B cell (primary cell): ENCODE results near the gene TLR10. TPM values are rescaled to one million over a fixed set of nuclear protein-coding genes. Genes with fewer than 3 reads are reported as not detected.

Experiments
- ATAC-seq: fragments of 200-7000 bp; cut with Tn5 transposase; one replicate; pipeline ENCODE4 v1.10.0; 2021; ENCODE audit warnings: low read depth, mild to moderate bottlenecking, moderate number of reproducible peaks, moderate library complexity
- CTCF ChIA-PET: fragments of 350-600 bp; sonication (Branson Sonifier 250); formaldehyde crosslinking; loops from one replicate; lab custom pipeline; 2021; ENCODE audit warnings: antibody characterized with exemption, inconsistent platforms; lab: Charles Lee
- POLR2A ChIA-PET: fragments of 350-600 bp; sonication (Branson Sonifier 250); formaldehyde crosslinking; loops from one replicate; lab custom pipeline; 2021; ENCODE audit warnings: antibody characterized with exemption; lab: Charles Lee
- DNase-seq: peaks from one replicate; pipeline ENCODE4 v3.0.0; 2013
- H2AFZ ChIP-seq: 2 replicates; pipeline ENCODE4 v1.6.1; 2012; ENCODE audit warnings: mild to moderate bottlenecking, low read depth, low read length; ENCODE audit not compliant: insufficient read depth, poor library complexity, severe bottlenecking
- H3K27ac ChIP-seq, 2 donors: 1 replicate in 1 of 2; 2 replicates in 1 of 2; pipeline ENCODE4 v1.5.1; 2012 to 2013; ENCODE audit warnings: low read length in 2 of 2, mild to moderate bottlenecking in 2 of 2, moderate library complexity in 1 of 2
- H3K27me3 ChIP-seq, 4 experiments: fragments of 200-600 bp in 1 of 4; sonication (generic) in 1 of 4; replicated peaks in 1 of 4; 1 replicate in 2 of 4; 2 replicates in 2 of 4; pipeline versions ENCODE4 v1.6.1 to v1.7.0; 2013 to 2016; ENCODE audit warnings: low read length in 3 of 4, mild to moderate bottlenecking in 2 of 4, mixed read lengths in 1 of 4, moderate library complexity in 1 of 4; ENCODE audit not compliant: insufficient read depth in 4 of 4, control insufficient read depth in 3 of 4; ENCODE audit errors: control extremely low read depth in 1 of 4
- H3K36me3 ChIP-seq, 2 experiments: replicated peaks in 1 of 2; 1 replicate in 1 of 2; 2 replicates in 1 of 2; pipeline versions ENCODE4 v1.6.1 to v1.7.1; 2013; ENCODE audit warnings: low read length in 1 of 2; ENCODE audit not compliant: insufficient read depth in 2 of 2, control insufficient read depth in 1 of 2; ENCODE audit errors: control extremely low read depth in 1 of 2, extremely low read depth in 1 of 2
- H3K4me1 ChIP-seq, 2 donors: fragments of 200-600 bp in 1 of 2; sonication (generic) in 1 of 2; 1 replicate in 1 of 2; 2 replicates in 1 of 2; pipeline versions ENCODE4 v1.5.1 to v1.6.1; 2013 to 2017; ENCODE audit warnings: low read length in 2 of 2; ENCODE audit not compliant: control insufficient read depth in 2 of 2, insufficient read depth in 2 of 2
- H3K4me2 ChIP-seq: replicated peaks from 2 replicates; pipeline ENCODE3; 2012; ENCODE audit warnings: mild to moderate bottlenecking, low read depth, low read length; ENCODE audit not compliant: poor library complexity, severe bottlenecking
- H3K4me3 ChIP-seq, 5 experiments: fragments of 200-600 bp in 1 of 5; sonication (generic) in 1 of 5; 1 replicate in 3 of 5; 2 replicates in 2 of 5; pipeline versions ENCODE4 v1.5.1 to v1.7.0; 2011 to 2016; ENCODE audit warnings: low read length in 4 of 5, mild to moderate bottlenecking in 4 of 5, low read depth in 2 of 5, control low read depth in 1 of 5, moderate library complexity in 1 of 5; ENCODE audit not compliant: insufficient read depth in 1 of 5; ENCODE audit errors: control extremely low read depth in 1 of 5, extremely low read depth in 1 of 5
- H3K79me2 ChIP-seq: fragments of 200-600 bp; sonication (generic); one replicate; pipeline ENCODE4 v1.6.0; 2016; ENCODE audit warnings: low read length; ENCODE audit not compliant: control insufficient read depth, insufficient read depth
- H3K9ac ChIP-seq: fragments of 200-600 bp; sonication (generic); 2 replicates; pipeline ENCODE4 v1.6.1; 2017; ENCODE audit warnings: mild to moderate bottlenecking, low read length, moderate library complexity
- H3K9me3 ChIP-seq, 3 donors: one replicate each; pipeline versions ENCODE4 v1.6.1 to v1.7.1; 2013; ENCODE audit warnings: low read length in 2 of 3; ENCODE audit not compliant: control insufficient read depth in 2 of 3, insufficient read depth in 1 of 3; ENCODE audit errors: control extremely low read depth in 1 of 3
- H4K20me1 ChIP-seq: 2 replicates; pipeline ENCODE4 v1.6.0; 2012; ENCODE audit warnings: mild to moderate bottlenecking, low read length; ENCODE audit not compliant: insufficient read depth, control insufficient read depth, poor library complexity, severe bottlenecking
- H3K27ac Mint-ChIP-seq: one replicate; pipeline ENCODE4 v1.8.0; 2021; ENCODE audit warnings: mixed read lengths
- H3K27me3 Mint-ChIP-seq: one replicate; pipeline ENCODE4 v1.8.0; 2021; ENCODE audit warnings: mixed read lengths
- H3K4me1 Mint-ChIP-seq: one replicate; pipeline ENCODE4 v1.8.0; 2021; ENCODE audit warnings: mixed read lengths
- H3K4me3 Mint-ChIP-seq: one replicate; pipeline ENCODE4 v1.8.0; 2021; ENCODE audit warnings: mixed read lengths
- H3K9me3 Mint-ChIP-seq: one replicate; pipeline ENCODE4 v1.8.0; 2022; ENCODE audit warnings: mixed read lengths; ENCODE audit not compliant: insufficient read depth
- EZH2 ChIP-seq: IDR thresholded peaks from 2 replicates; pipeline ENCODE4 v1.6.1; 2012; ENCODE audit warnings: borderline replicate concordance, low read depth, mild to moderate bottlenecking, moderate library complexity, low read length; ENCODE audit not compliant: insufficient read depth, poor library complexity, severe bottlenecking
- WGBS: methylation state at CpG from one replicate; pipeline ENCODE4 v1.1.5; 2013; ENCODE audit warnings: missing lambda C conversion rate; ENCODE audit not compliant: insufficient coverage; 5-methylcytosine and 5-hydroxymethylcytosine counted together
- intact Hi-C: fragments of 100-400 bp; cut with micrococcal nuclease; formaldehyde crosslinking; loops from one replicate; pipeline ENCODE4 v1.10.0; 2022
- polyA plus RNA-seq: library from polyadenylated mRNA; depleted of rRNA; stranded (reverse); fragments of >200 nt; gene quantifications from 2 replicates; pipeline ENCODE4 v1.2.3, GENCODE V29; 2012
- total RNA-seq, 2 donors: library from RNA; stranded (reverse); fragments of 120-200 nt in 1 of 2; gene quantifications; 1 replicate in 1 of 2; 2 replicates in 1 of 2; pipeline versions ENCODE4 v1.2.3 to v1.2.4, GENCODE V29; 2013 to 2022
- TF ChIP-seq, protein P1 (sequence below): fragments of 200-600 bp; IDR thresholded peaks from one replicate; pipeline ENCODE4 v1.8.0; 2022; ENCODE audit warnings: antibody characterized with exemption, mild to moderate bottlenecking

The TLR10 gene
- total and polyA plus RNA-seq, 2 donors (not counting 1 experiment from before 2014, with no cell fraction given), result 48.0 to 51.5 TPM

DNA sequence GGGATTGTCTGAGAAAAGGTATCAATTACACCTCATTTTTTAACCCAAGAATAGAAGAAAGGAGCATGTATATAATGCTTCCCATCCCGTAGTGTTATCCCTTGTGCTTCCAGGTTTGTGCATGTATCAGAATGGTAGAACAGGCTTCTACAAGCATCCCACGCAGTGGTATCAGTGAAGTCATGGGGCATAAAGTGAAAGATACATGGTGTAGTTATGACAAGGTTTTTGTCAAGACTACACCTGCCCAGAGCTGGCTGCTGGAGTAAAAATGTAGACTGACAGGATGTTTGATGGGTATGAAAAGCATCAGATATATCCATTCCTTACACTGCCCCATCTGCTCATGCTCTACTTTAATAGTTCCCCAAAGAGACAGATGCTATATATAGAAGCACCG, 12.3 kb upstream of the TLR10 start:
- WGBS, result 81% methylated on average over 3 of the region's 3 CpGs
- ChIA-PET CTCF (interaction anchor here (0.7 to 3.9 kb wide), 6 partner anchors 10 to 397 kb away, joined by 3 to 22 read pairs (median 5); partner anchors contain the start of genes TLR1 and TLR10), POLR2A (interaction anchor here (0.5 to 1.6 kb wide), 3 partner anchors 8 to 68 kb away, joined by 3 to 8 read pairs (median 4); partner anchors contain the start of gene TLR6)
- peaks cover 12% of the 10 kb centered on the region for H3K4me1 Mint-ChIP-seq
- no peaks in the 10 kb centered on the region for H3K27me3 Mint-ChIP-seq
- Histone ChIP-seq H3K4me3 (no peak overlapping the region), H3K79me2 (peaks cover 18% of the 10 kb centered on the region), H2AFZ (no peak overlapping the region), H4K20me1 (no peaks in the 10 kb centered on the region), H3K4me2 (no peak overlapping the region), H3K4me1 (no peaks in the 10 kb centered on the region), H3K27ac (no peak overlapping the region), H3K27me3 (no peaks in the 10 kb centered on the region), H3K9me3 (peaks cover 12 to 74% (median 22%) of the 10 kb centered on the region in 3 donors), H3K9ac (no peak overlapping the region), H3K36me3 (peaks cover 38 to 48% of the 10 kb centered on the region in 2 experiments)
- peaks cover 21% of the 10 kb centered on the region for H3K9me3 Mint-ChIP-seq
- TF ChIP-seq, protein P1, sequence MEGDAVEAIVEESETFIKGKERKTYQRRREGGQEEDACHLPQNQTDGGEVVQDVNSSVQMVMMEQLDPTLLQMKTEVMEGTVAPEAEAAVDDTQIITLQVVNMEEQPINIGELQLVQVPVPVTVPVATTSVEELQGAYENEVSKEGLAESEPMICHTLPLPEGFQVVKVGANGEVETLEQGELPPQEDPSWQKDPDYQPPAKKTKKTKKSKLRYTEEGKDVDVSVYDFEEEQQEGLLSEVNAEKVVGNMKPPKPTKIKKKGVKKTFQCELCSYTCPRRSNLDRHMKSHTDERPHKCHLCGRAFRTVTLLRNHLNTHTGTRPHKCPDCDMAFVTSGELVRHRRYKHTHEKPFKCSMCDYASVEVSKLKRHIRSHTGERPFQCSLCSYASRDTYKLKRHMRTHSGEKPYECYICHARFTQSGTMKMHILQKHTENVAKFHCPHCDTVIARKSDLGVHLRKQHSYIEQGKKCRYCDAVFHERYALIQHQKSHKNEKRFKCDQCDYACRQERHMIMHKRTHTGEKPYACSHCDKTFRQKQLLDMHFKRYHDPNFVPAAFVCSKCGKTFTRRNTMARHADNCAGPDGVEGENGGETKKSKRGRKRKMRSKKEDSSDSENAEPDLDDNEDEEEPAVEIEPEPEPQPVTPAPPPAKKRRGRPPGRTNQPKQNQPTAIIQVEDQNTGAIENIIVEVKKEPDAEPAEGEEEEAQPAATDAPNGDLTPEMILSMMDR, result no peak
- TF ChIP-seq EZH2, result no peak
- ATAC-seq (no peak), DNase-seq (no peak)
- H3K27ac Mint-ChIP-seq, result peak overlapping the region; percentile 24
- H3K4me3 Mint-ChIP-seq, result no peak overlapping the region
- intact Hi-C loops, result no loop called here

DNA sequence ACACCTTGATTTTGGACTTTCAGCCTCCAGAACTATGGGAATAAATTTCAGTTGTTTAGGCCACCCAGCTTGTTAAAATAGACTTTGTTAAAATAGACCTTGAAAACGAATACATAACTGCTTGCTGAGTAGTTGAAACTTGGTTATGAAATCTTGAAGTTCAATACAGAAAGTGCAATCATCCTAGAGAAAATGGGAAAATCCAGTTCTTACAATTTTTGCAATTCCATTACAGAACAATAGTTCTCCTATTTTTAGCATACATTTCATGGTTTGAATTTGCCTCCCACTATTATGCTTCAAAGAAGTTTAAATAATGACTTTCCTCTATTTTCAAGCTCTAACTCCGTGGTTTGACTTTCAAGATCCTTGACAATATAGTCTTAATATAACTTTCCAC, 11.3 kb upstream of the TLR10 start:
- ChIA-PET CTCF (interaction anchor here (1.0 to 3.9 kb wide), 5 partner anchors 11 to 67 kb away, joined by 4 to 22 read pairs (median 5); partner anchors contain the start of genes TLR1, TLR10 and TLR6), POLR2A (interaction anchor here (0.7 to 1.6 kb wide), 3 partner anchors 9 to 652 kb away, joined by 3 to 4 read pairs (median 4); partner anchors contain the start of gene TLR6)
- H3K4me3 Mint-ChIP-seq, result no peak overlapping the region
- 100% methylated on average over 1 of the region's 2 CpGs for WGBS
- no peak overlapping the region for H2AFZ ChIP-seq
- H4K20me1 ChIP-seq, result no peaks in the 10 kb centered on the region
- H3K27me3 ChIP-seq, result no peaks in the 10 kb centered on the region
- no peaks in the 10 kb centered on the region for H3K27me3 Mint-ChIP-seq
- peaks cover 15% of the 10 kb centered on the region for H3K9me3 Mint-ChIP-seq
- peaks cover 12 to 70% (median 22%) of the 10 kb centered on the region in 3 donors for H3K9me3 ChIP-seq
- H3K27ac Mint-ChIP-seq, result no peak overlapping the region
- no peak overlapping the region for H3K27ac ChIP-seq
- no peak overlapping the region for H3K4me3 ChIP-seq
- no peaks in the 10 kb centered on the region for H3K4me1 ChIP-seq
- ATAC-seq, result no peak
- H3K4me1 Mint-ChIP-seq, result peaks cover 9% of the 10 kb centered on the region
- no peak overlapping the region for H3K4me2 ChIP-seq
- no peak for TF ChIP-seq EZH2
- TF ChIP-seq, protein P1, result no peak
- no peak overlapping the region for H3K9ac ChIP-seq
- DNase-seq, result no peak
- H3K79me2 ChIP-seq, result peaks cover 7% of the 10 kb centered on the region
- peaks cover 32 to 37% of the 10 kb centered on the region in 2 experiments for H3K36me3 ChIP-seq
- intact Hi-C loops, result no loop called here
